Kidney glomerular epithelial cell (primary cell): Measurements from ENCODE around the gene CNPPD1.

Experiments
- DNase-seq: peaks from one replicate; lab custom pipeline; 2025; lab: John Stamatoyannopoulos, UW

The CNPPD1 gene

DNA sequence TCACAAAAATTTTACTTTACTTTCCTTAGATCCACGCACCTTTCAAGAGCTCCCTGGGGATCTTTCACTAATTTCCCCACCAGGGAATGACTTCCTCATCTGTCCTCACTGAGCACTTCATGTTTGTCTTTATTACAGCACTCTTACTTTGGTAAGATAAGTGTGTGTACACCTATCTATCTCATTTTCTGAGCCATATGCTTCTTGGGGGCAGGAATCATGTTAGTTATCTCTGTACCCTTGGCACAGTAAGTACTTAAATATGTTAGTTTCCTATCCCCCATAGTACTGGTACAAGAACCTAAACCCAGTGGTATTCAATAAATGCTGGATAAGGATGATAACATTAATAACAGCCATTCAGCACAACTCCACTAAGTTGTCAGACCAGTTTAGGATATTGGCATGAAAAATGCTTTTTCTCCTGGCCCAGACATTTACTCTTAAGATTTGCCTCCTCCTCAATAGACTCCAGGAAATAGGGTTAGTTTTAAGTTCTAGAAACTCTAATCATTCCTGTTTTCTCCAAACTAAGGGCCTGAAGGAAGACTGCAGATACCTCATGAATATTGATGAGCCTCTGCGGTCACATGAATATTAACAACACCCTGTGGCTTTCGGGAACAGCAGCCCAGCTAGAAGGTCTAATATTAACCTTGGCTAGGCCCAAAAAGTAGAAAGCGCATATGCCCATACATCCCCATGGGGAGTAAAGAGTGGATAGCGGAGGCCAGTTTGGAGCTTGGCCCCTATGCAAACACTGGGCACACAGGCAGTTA lies 54.3 kb downstream of the CNPPD1 start:
- DNase-seq, result no peak
